Urinary bladder (tissue), 4 donors: ENCODE measurements around the gene BATF3. TPM values are rescaled to one million over a fixed set of nuclear protein-coding genes. Genes with fewer than 3 reads are reported as not detected.
"Not testable (repeated sequence)": the region's sequence is repeated elsewhere in the genome, so short reads cannot be mapped to it uniquely, and the experiment has no call there.

Experiments
- DNase-seq: peaks from one replicate; pipeline ENCODE4 v3.0.0-alpha.2; 2015; ENCODE audit errors: extremely low spot score
- H3K27ac ChIP-seq: one replicate; pipeline ENCODE4 v1.5.1; 2013; ENCODE audit warnings: low read depth, mild to moderate bottlenecking, moderate library complexity
- H3K36me3 ChIP-seq: one replicate; pipeline ENCODE4 v1.6.1; 2013; ENCODE audit warnings: mild to moderate bottlenecking, moderate library complexity; ENCODE audit not compliant: insufficient read depth
- H3K4me1 ChIP-seq: one replicate; pipeline ENCODE4 v1.6.1; 2013; ENCODE audit warnings: mild to moderate bottlenecking, moderate library complexity; ENCODE audit not compliant: insufficient read depth
- H3K4me3 ChIP-seq: one replicate; pipeline ENCODE4 v1.5.1; 2013; ENCODE audit warnings: low read depth, low read length
- WGBS: extraction: QIAGEN DNeasy Blood & Tissue Kit; methylation state at CpG from one replicate; pipeline ENCODE4 v1.1.7; 2013; 5-methylcytosine and 5-hydroxymethylcytosine counted together
- polyA plus RNA-seq: library from polyadenylated mRNA; stranded (reverse); fragments of 200-250 nt; gene quantifications from one replicate; pipeline ENCODE4 v1.2.3, GENCODE V29; 2013
- total RNA-seq: library from RNA; depleted of rRNA; stranded (reverse); fragments of >200 nt; gene quantifications from one replicate; pipeline ENCODE4 v1.2.3, GENCODE V29; 2014
- donor health status: healthy with polysubstance abuse.
- donor health status: healthy.

The BATF3 gene
- total and polyA plus RNA-seq, 2 donors, result 2.3 to 3.7 TPM

GRCh38 chr1:212650228-212650627 is 49.4 kb downstream of the BATF3 start:
- WGBS, result 33% methylated on average over 3 of the region's 3 CpGs
- Histone ChIP-seq H3K27ac (no peak overlapping the region), H3K4me3 (no peak overlapping the region), H3K4me1 (no peaks in the 10 kb centered on the region), H3K36me3 (no peaks in the 10 kb centered on the region)
- no peak for DNase-seq

- 75% methylated on average over 2 of the region's 2 CpGs for WGBS
- DNase-seq, result no peak
Measured at GRCh38 chr1:212649020-212649419, 50.6 kb downstream of the BATF3 start.

GRCh38 chr1:212648431-212648830 is 51.2 kb downstream of the BATF3 start:
- no peak overlapping the region for H3K4me3 ChIP-seq
- H3K36me3 ChIP-seq, result no peaks in the 10 kb centered on the region
- no peak for DNase-seq
- H3K4me1 ChIP-seq, result no peaks in the 10 kb centered on the region
- WGBS, result 68% methylated on average over 3 of the region's 3 CpGs
- no peak overlapping the region for H3K27ac ChIP-seq

More at GRCh38 chr1:212649020-212649419, 50.6 kb downstream of the BATF3 start:
- H3K4me3 ChIP-seq, result no peak overlapping the region
- H3K4me1 ChIP-seq, result no peaks in the 10 kb centered on the region
- H3K27ac ChIP-seq, result no peak overlapping the region
- no peaks in the 10 kb centered on the region for H3K36me3 ChIP-seq

GRCh38 chr1:212647004-212647403 is 52.6 kb downstream of the BATF3 start:
- Histone ChIP-seq H3K36me3 (no peaks in the 10 kb centered on the region), H3K27ac (no peak overlapping the region), H3K4me1 (no peaks in the 10 kb centered on the region), H3K4me3 (no peak overlapping the region)
- DNase-seq, result no peak
- WGBS, result 91% methylated on average over 11 of the region's 11 CpGs

GRCh38 chr1:212646588-212646987 is 53.1 kb downstream of the BATF3 start:
- H3K4me3 ChIP-seq, result no peak overlapping the region
- no peak overlapping the region for H3K27ac ChIP-seq
- no peaks in the 10 kb centered on the region for H3K4me1 ChIP-seq
- no peaks in the 10 kb centered on the region for H3K36me3 ChIP-seq
- no peak for DNase-seq
- 88% methylated on average over 19 of the region's 19 CpGs for WGBS

- H3K36me3 ChIP-seq, result no peaks in the 10 kb centered on the region
Measured at GRCh38 chr1:212645546-212646543, 53.8 kb downstream of the BATF3 start.

GRCh38 chr1:212644866-212645545 is 54.6 kb downstream of the BATF3 start:
- DNase-seq, result no peak
- H3K27ac ChIP-seq, result no peak overlapping the region
- H3K36me3 ChIP-seq, result no peaks in the 10 kb centered on the region
- no peaks in the 10 kb centered on the region for H3K4me1 ChIP-seq
- H3K4me3 ChIP-seq, result no peak overlapping the region
- WGBS, result 81% methylated on average over 6 of the region's 6 CpGs

More at GRCh38 chr1:212645546-212646543, 53.8 kb downstream of the BATF3 start:
- Histone ChIP-seq H3K4me1 (no peaks in the 10 kb centered on the region), H3K4me3 (no peak overlapping the region), H3K27ac (no peak overlapping the region)
- 83% methylated on average over 13 of the region's 13 CpGs for WGBS
- no peak for DNase-seq

- no peak overlapping the region for H3K27ac ChIP-seq
- no peak for DNase-seq
- H3K4me1 ChIP-seq, result no peaks in the 10 kb centered on the region
- no peak overlapping the region for H3K4me3 ChIP-seq
- no peaks in the 10 kb centered on the region for H3K36me3 ChIP-seq
- WGBS, result 89% methylated on average over 2 of the region's 2 CpGs
Measured at GRCh38 chr1:212643877-212644276, 55.8 kb downstream of the BATF3 start.

- DNase-seq, result no peak
- H3K36me3 ChIP-seq, result no peaks in the 10 kb centered on the region
- H3K27ac ChIP-seq, result no peak overlapping the region
- H3K4me1 ChIP-seq, result no peaks in the 10 kb centered on the region
- H3K4me3 ChIP-seq, result no peak overlapping the region
- WGBS, result 95% methylated on average over 1 of the region's 1 CpG
Measured at GRCh38 chr1:212641956-212642355, 57.7 kb downstream of the BATF3 start.

GRCh38 chr1:212640223-212640878 is 59.3 kb downstream of the BATF3 start:
- Histone ChIP-seq H3K4me3 (no peak overlapping the region), H3K4me1 (peaks cover 2% of the 10 kb centered on the region), H3K27ac (no peak overlapping the region), H3K36me3 (no peaks in the 10 kb centered on the region)
- 94% methylated on average over 3 of the region's 3 CpGs for WGBS
- no peak for DNase-seq

- H3K4me3 ChIP-seq, H3K36me3 ChIP-seq, H3K27ac ChIP-seq, DNase-seq, H3K4me1 ChIP-seq: not testable (repeated sequence)
- 95% methylated on average over 2 of the region's 2 CpGs for WGBS
Measured at GRCh38 chr1:212639524-212639923, 60.1 kb downstream of the BATF3 start.

GRCh38 chr1:212638492-212639151 is 61.0 kb downstream of the BATF3 start:
- WGBS, result 54% methylated on average over 4 of the region's 4 CpGs
- no peaks in the 10 kb centered on the region for H3K36me3 ChIP-seq
- H3K4me1 ChIP-seq, result peaks cover 2% of the 10 kb centered on the region
- DNase-seq, result no peak
- H3K4me3 ChIP-seq, result no peak overlapping the region
- H3K27ac ChIP-seq, result no peak overlapping the region

- no peak overlapping the region for H3K27ac ChIP-seq
- WGBS, result 78% methylated on average over 5 of the region's 5 CpGs
Measured at GRCh38 chr1:212637902-212638301, 61.7 kb downstream of the BATF3 start.

More at GRCh38 chr1:212637902-212638301, 61.7 kb downstream of the BATF3 start:
- no peak overlapping the region for H3K4me3 ChIP-seq
- no peak for DNase-seq
- H3K4me1 ChIP-seq, result peaks cover 2% of the 10 kb centered on the region
- no peaks in the 10 kb centered on the region for H3K36me3 ChIP-seq
